Dedifferentiated amniotic fluid mesenchymal stem cell (primary cell): ENCODE results near the gene AIG1.
"Not testable (repeated sequence)": the region's sequence is repeated elsewhere in the genome, so short reads cannot be mapped to it uniquely, and the experiment has no call there.

ENCODE experiments used
- DNase-seq: peaks from one replicate; pipeline ENCODE4 v3.0.0-alpha.2; 2016; ENCODE audit errors: extremely low spot score

Gene AIG1

DNA sequence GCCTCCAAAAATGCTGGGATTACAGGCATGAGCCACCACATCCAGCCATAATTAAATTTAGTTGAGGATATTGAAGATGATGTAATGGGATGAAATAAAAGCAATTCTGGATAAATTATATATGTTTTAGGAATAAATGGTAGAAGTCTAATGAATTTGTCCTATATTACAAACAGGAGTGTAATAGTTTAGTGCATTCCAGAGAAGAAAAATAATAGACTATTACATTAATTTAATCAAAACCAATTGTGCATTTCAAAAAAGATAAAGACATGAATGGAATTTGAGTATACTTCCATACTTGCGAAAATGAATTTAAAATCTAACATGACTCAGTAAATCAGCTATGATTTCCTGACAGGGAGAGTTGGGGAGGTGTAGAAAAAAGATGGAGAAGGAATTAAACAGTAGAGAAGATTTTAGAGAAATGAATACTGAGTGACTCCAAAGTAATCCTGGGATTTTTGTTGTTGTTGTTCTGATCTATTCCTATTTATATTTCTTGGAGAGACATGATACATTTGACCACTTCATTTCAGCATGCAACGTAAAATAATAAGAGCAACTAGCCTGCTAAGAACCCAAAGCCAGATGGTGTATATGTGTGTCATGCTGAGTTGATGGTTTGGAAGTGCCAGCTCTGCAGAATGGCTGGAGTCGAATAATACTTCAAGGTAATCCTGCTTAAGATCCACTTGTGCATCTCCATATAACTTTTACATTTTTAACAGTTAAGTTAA, 67.4 kb downstream of the AIG1 start:
- DNase-seq = peak; percentile 65

DNA sequence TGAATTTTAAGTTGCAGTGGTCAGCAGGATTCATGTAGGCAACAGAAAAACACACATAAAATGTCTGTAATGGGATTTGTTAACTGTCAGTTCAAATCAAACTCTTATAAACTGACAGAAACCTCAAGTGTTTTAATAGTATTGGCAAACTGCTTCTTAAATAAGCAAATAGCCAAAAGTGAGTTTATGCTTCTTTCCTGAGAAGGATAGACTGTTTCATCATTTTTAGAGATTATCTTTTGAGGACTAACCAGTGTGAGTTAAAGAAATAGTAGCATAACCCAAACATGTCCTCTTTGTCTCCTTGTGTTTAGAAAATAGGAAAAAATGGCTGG, 68.0 kb downstream of the AIG1 start:
- peak; percentile 67 for DNase-seq

DNA sequence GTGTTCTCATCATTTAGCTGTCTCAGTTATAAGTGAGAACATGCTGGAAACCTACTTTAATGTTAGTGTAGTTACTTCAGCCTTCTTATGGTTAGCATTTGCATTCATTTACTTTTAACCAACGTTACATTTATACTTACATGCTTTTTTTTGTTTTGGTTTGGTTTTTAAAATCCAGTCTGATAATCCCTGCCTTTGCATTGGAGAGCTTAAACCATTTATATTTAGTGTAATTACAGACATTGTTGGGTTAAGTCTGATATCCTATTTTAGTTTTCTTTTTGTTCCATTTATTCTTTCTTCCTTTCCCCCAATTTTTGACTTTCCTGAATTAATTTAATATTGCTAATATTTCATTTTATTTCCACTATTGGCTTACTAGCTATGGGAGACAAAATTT, 70.2 kb downstream of the AIG1 start:
- DNase-seq = no peak

DNA sequence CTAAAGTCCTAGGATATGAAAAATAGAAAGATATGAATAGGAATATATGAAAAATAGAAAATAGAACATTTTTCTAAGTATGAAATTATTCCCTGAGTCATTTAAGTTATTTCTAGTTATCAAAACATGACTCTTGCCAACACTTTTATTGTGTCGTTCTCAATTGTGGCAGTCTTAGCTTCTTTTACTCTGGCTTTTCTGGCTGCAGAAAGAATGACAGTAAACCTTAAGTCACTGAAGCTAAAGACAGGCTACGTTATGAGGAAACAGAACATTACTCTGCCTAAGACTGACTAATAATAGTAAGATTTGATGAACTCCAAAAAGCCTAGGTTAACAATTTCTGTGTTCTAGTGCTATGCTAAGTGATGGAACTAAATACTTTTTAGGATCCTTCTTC, 74.6 kb downstream of the AIG1 start:
- no peak for DNase-seq

DNA sequence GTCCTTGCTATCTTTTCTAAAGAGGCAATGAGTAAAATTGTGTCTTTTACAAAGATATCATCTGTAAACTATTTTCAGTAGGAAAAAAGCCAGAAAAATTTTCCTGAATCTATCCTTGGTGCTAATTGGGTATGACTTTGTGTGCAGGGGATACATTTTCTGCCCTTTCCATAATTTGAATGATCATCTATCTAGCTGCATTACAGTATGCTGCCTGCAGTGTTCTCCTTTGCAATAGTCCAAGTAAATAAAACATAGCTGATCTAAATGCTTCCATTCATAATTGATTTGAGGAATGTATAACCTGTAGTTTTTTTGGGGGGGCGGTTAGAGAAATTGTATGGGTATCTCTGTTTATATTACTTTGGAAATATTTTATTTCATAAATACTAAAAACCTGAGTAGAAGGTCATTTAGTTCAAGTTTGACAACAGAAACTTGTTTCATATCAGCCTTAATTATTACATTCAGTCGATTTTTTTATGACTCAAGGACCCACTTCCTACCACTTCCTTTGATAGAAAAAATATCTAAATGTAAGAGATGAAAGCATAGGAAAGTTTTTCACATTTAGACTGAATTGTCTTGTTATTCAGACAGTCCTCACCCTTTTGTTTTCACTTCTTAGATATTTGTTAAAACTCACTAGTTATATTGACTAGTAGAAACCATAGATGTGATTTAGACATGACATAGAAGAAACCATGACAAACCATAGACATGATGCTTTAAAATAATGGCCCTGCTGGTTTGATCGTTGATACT, 75.3 kb downstream of the AIG1 start:
- DNase-seq = no peak

DNA sequence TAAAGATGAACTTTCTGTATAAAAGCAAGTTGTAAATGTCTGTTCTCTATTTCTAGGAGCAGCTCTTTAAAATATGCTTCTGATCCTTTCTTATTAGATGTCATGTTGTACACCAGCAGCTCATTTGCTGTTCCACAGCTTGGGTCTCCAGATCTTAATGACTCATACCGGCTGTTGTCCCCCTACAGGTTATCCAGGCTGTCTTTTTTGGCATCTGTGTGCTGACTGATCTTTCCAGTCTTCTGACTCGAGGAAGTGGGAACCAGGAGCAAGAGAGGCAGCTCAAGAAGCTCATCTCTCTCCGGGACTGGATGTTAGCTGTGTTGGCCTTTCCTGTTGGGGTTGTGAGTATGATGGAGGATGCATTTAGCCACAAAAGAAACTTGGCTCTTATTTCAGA, 76.0 kb downstream of the AIG1 start:
- DNase-seq = no peak

DNA sequence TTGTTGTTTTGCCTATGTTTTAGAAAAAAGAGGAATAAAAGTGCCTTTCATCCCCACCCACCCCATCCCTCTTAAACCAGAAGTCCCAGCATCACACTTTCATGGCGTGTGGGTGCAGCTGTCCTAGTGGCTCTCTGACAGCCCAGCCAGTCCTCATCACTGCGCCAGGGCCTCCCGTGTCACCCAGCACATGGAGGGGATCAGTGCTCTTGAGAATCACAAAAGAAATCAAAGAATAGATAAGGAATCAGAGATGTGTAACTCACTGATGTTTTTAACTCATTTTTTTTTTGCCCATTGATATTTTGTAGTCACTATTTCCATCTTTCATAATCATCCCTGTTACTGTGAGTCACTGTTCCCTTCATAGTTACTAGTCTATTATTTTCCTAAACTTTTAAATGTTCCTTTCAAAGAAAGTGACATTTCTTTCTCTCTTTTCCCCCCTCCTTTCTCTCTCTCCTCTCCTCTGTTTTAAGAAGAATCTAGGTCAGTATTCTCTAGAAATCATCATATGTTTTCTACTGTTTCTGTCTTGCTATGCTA, 78.6 kb downstream of the AIG1 start:
- DNase-seq = no peak

DNA sequence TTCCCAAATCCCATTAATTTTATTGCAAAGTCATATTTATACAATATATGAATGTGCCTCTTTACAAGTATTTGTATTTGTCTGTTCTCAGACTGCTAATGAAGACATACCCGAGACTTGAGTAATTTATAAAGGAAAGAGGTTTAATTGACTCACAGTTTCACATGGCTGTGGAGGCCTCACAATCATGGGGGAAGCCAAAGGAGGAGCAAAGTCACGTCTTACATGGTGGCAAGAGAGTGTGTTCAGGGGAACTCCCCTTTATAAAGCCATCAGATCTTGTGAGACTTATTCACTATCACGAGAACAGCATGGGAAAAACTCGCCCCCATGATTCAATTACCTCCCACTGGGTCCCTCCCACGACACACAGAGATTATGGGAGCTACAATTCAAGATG, 79.2 kb downstream of the AIG1 start:
- DNase-seq = not testable (repeated sequence)

DNA sequence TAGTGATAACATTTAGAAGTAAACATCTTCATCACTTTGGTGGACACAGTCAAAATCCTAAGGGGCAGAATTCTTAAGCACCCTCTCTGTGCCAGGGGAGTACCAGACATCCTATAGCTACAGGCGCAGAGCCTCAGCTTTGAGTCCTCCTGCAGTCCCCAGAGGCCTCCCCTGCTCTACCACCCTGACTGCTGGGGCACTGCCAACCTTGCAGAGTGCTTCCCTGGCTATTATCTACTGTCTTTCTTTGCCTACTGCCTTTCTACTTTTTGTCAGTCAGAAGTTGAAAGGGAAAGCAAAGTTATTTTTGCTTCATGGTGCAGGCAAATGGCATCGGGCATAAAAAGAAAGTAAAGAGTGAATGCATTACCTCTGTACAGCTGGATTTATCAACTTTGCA, 80.1 kb downstream of the AIG1 start:
- no peak for DNase-seq

DNA sequence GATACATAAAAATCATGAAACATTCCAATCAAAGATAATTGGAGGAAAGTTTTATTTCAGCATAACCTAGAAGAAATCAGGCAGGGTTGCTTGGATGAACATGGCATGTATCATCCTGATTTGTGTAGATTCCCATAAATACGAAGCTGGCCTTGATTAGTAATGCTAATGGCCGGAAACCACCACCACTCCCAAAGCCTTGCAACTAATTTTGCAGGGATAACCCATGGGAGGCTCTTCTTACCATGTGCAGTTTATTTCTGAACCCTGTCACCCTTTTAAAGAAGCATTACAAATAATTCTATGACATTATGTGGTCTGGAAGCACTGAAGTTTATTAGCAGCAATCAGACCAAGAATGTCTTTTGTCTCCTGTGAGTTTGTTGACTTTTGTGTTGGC, 80.8 kb downstream of the AIG1 start:
- no peak for DNase-seq

DNA sequence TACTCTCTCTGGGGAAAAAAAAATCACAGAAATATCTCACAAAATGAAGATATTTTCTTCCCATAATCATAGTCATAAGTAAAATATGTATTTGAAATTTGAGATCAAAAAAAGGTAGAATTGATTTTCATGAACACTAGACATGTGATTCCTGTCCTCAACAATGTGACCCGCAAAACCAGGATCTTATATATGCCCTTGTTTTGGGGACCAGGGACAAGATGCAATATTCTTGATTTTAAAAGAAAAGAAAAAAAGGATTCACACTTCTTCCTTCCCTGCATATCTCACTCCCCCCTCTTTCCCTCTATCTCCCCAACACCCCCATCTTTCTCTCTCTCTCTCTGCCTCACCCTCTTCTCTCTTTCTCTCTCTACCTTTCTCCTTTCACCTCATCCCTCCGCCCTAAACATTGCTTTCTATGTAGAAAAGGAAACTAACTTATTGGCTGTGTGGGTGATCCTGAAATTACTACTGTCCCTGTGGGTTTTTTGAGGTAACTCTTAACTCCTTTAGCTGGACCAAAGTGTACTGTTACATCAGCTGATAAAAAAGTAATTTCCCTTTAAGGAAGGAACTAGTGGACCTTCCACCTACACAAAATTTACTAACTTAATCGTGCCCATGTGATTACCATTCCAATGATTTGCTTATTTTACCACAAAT, 85.6 kb downstream of the AIG1 start:
- DNase-seq = no peak

DNA sequence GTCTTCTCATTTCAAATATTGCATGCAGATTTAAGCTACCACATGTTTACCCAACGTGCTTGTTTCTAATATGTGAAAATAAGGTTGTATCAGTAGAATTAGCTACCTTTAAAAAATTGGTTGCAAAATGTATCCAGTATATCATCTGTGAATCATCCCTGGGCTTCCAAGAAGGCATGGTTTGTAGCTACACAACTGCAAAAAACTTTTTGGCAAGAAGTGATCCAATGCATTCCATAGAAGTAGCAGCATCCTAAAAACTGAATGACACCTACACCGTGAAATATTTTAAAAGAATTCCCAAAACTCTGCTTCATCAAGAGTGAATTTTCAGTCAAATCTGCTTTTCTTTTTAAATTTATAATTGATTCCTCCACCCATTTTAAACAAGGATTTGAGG, 89.1 kb downstream of the AIG1 start:
- DNase-seq = no peak

DNA sequence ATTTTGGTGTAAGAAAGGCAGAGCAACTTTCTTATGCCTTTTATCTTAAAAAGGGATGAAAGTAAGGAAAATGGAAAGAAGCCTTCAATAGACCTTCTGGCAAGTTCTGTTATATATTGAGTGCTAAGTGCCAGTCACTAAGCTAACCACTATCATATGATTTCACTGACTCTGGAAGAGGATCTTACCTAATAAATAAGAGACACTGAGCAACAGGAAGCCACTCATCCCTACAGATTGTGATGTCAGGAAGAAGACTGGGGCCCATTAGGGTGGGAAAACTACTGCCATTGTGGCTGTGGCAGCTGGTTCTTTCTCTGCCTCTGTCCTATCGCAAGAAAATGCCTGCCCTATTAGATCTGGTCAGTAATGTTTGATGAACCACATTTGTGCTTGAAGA, 89.6 kb downstream of the AIG1 start:
- no peak for DNase-seq

DNA sequence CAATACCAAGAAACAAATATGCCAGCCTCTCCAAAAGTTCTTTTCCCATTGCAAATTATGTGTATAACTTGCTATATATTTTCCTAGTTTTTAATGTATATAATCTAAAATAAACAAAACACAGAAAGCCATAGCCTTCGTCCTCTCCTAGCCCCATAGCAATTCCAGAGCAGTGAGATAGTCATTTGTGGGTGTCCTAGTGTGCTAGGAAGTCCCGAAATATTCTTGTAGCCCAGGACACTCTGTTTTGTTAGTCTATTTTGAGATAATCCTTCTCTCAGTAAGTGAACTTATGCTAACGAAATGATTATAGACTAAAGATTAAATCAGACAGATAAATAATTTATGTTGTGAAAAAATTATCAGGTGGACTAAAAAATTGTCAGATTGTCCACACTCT, 90.7 kb downstream of the AIG1 start:
- DNase-seq = no peak

DNA sequence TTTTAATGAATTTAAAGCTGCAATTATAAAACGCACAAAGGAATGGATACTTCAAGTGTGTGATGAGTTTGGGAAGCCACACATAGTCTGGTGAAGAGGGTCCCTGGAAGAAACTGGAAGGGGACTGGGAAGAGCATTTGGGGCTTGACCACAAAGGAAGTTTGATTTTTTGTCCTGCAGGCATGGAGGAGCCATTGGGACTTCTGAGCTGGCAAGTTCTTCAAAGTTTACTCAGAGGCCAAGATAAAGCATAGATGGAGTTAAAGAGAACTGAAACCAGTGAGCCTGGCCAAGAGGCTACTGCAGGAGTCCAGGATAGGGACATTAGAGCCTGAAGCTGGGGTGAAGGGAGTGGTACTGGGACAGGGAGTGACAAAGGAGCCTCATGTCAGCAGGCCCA, 95.0 kb downstream of the AIG1 start:
- DNase-seq = no peak

DNA sequence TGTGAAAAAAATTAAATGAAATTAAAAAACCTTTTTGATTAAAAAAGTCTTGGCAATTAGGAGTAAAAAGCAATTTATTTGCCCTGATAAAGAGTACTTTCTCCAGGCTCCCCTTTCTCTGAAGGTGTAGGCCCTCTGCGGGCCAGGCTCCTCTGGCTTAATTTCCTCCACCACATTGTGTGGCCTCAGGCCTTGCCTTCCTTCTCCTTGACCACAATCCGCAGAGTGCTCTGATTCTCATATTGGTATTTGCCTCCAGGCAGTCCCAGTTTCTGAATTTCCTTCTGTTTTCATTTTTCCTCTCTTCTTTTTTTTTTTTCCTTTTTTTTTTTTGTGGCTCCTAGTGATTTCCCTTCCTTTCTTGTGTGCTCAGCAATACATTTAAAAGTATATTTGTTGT, 96.4 kb downstream of the AIG1 start:
- DNase-seq = peak; percentile 60

DNA sequence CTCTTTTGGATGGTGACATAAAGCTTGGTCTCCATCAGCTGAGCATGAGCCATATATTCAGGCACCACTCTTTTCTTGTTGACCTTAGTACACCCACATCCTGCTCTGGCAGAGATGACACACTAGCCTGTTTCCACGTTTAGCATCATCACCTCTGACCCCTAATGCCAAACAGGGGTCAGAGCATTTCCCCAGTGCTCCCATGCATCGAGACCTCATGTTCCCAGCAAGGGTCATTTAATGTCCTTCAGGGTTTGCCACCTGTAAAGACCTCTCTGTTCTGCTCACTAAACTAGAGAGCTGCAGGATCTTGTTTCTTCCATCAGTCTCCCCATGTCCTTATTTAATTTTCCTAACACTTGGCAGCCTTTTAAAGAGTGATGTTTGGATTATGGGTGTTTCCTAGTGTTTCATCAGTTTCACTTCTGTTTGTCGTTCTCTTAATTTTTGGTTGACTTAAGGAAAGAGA, 97.5 kb downstream of the AIG1 start:
- DNase-seq = peak; percentile 51

DNA sequence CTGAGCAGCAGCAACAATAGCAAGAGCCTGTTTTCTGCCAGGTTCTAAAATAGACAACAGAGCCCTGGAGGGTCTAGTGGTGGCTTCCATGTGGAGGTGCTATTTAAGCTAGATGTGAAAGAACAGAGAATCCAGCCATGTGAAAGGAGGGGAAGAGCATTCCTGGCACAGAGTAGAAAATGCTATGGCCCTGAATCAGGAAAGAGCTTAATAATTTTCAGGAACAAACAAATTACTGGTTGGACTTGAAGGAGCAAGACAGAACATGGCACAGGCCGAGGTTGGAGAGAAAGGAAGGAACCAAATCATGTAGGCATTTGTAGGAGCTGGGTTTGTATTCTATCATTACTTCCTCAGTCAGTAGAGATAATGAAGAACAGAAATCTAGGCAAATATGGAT, 98.3 kb downstream of the AIG1 start:
- DNase-seq = no peak

DNA sequence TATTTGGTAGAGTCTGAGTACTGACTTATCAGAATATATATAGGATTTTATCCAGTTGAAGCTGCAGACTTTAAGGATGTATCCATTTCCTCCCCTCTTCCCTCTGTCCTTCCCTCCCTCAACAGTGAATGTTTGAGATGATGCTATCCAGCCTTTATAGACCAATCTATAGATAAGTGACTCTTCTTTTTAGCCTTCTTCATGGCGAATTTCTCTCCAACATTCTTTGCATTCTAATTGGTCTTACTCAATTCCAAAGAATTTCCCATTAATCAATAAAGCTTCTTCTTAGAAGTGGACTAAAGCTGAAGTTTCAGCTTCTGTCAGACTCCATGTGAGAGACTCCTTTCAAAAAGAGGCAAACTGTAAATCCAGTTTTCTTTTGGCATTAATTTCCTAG, 99.3 kb downstream of the AIG1 start:
- DNase-seq = no peak

DNA sequence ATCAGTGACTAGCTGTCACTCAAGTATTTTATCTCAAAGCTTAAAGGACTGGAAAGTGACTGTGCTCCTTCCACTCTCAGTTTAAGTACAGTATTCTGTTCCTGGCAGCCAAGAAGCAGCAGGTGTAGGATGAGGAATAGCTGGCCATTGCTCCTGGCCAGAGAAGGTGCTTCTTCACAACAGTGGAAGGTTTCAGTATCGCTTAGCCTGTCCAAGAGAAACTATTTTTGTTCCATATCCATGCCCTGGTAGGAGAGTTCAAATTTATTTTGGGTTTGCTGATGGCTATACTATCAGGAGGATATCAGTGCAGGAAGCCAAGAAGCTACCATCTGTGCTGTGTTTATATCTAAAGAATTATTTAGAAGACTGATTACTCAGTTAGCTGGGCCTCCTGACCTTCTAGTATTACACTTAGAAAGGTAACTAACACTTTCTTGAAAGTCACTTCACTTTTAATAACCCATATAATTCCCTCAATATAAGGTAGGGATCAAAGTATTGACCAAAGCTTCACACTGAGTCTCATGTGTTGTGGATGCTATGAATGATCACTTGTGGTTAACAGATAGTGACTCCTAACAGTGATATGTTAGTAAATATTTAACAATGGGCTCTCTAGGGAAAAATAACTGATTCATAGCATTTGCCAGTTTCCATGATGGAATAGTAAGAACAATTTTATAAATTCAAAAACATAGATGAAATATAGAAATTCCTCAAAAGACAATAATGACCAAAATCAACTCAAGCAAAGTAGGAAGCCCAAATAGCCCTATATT, 99.9 kb downstream of the AIG1 start:
- DNase-seq = no peak

DNA sequence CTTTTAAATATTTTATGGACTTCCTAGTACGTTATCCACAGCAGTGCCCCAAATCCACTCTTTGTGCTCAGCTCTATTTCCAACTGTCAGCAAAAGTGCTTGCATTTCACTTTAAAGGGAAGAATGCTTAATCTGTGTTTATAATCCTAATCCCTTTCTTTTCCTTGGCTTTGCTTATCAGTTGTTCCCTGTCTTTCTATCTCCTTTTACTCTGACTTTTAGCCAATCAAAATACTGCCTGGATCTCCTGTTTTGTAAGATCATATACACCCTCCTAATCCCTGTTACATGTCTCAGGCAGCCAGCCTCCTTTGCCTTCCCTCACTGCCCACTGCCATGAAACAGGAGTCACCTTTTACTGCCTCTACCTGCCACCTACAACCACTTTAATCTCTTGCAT, 102.9 kb downstream of the AIG1 start:
- no peak for DNase-seq

DNA sequence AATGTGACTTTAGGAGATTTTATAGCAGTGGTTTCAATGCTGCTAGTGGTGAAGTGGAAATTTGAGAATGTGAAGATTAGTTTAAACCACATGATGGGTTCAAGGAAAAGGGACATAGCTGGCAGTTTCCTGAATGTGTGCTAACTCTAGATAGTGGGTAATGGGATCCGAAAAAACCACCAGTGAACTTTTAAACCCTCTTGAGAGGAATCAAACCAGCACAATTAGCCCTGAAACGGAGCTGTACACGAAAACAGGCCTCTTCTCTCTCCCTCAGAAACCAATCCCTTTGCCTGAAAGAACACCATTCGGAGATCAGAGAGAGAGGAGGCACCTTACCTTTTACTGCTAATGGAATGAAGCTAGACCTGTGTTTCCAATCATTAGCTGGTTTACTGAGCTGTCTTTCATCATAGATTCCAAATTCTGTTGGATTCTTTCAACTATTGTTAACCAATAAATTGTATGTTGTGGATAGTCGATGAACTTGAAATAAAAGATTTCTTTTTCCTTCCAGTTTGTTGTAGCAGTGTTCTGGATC, 103.9 kb downstream of the AIG1 start:
- DNase-seq = no peak
